Measurements from ENCODE around the gene L3MBTL4. TPM values are rescaled to one million over a fixed set of nuclear protein-coding genes. Genes with fewer than 3 reads are reported as not detected.

Gene L3MBTL4
- total RNA-seq, 1 experiment from 2014 or later = 2.1 TPM

GRCh38 chr18:6058941-6059340, 355.8 kb downstream of the L3MBTL4 start:
- Mint-ChIP-seq H3K27ac (ENCODE audit: unreplicated experiment) (no peak overlapping the region), H3K9me3 (ENCODE audit: low read depth, unreplicated experiment) (peaks cover 12% of the 10 kb centered on the region), H3K4me1 (ENCODE audit: low read depth, unreplicated experiment) (no peaks in the 10 kb centered on the region), H3K36me3 (ENCODE audit: insufficient read depth, unreplicated experiment) (no peaks in the 10 kb centered on the region), H3K4me3 (ENCODE audit: low read depth, unreplicated experiment) (no peak overlapping the region), H3K27me3 (ENCODE audit: unreplicated experiment) (no peaks in the 10 kb centered on the region)
- DNase-seq = no peak
- CTCF ChIA-PET = no interaction called here
- TF ChIP-seq CTCF (IDR thresholded peaks at IDR 0.05; ENCODE audit: unreplicated experiment) = no peak
- BruUV-seq (replicated peaks) = no TSS peak
- intact Hi-C loops (cut with micrococcal nuclease; ENCODE audit: unreplicated experiment) = no loop called here

GRCh38 chr18:6057604-6058003, 357.1 kb downstream of the L3MBTL4 start:
- CTCF ChIA-PET = no interaction called here
- no peaks in the 10 kb centered on the region for H3K4me1 Mint-ChIP-seq (ENCODE audit: low read depth, unreplicated experiment)
- peaks cover 14% of the 10 kb centered on the region for H3K9me3 Mint-ChIP-seq (ENCODE audit: low read depth, unreplicated experiment)
- H3K4me3 Mint-ChIP-seq (ENCODE audit: low read depth, unreplicated experiment) = no peak overlapping the region
- H3K27ac Mint-ChIP-seq (ENCODE audit: unreplicated experiment) = no peak overlapping the region
- H3K27me3 Mint-ChIP-seq (ENCODE audit: unreplicated experiment) = no peaks in the 10 kb centered on the region
- intact Hi-C loops (cut with micrococcal nuclease; ENCODE audit: unreplicated experiment) = no loop called here
- no peak for DNase-seq
- H3K36me3 Mint-ChIP-seq (ENCODE audit: insufficient read depth, unreplicated experiment) = no peaks in the 10 kb centered on the region
- BruUV-seq (replicated peaks) = no TSS peak
- no peak for TF ChIP-seq CTCF (IDR thresholded peaks at IDR 0.05; ENCODE audit: unreplicated experiment)

GRCh38 chr18:6056171-6056910, 358.4 kb downstream of the L3MBTL4 start:
- Mint-ChIP-seq H3K9me3 (ENCODE audit: low read depth, unreplicated experiment) (peaks cover 5% of the 10 kb centered on the region), H3K27ac (ENCODE audit: unreplicated experiment) (no peak overlapping the region), H3K27me3 (ENCODE audit: unreplicated experiment) (no peaks in the 10 kb centered on the region), H3K4me1 (ENCODE audit: low read depth, unreplicated experiment) (no peaks in the 10 kb centered on the region), H3K36me3 (ENCODE audit: insufficient read depth, unreplicated experiment) (no peaks in the 10 kb centered on the region), H3K4me3 (ENCODE audit: low read depth, unreplicated experiment) (no peak overlapping the region)
- no peak for TF ChIP-seq CTCF (IDR thresholded peaks at IDR 0.05; ENCODE audit: unreplicated experiment)
- intact Hi-C loops (cut with micrococcal nuclease; ENCODE audit: unreplicated experiment) = no loop called here
- CTCF ChIA-PET = no interaction called here
- BruUV-seq (replicated peaks) = no TSS peak
- DNase-seq = no peak

- Mint-ChIP-seq H3K27me3 (ENCODE audit: unreplicated experiment) (no peaks in the 10 kb centered on the region), H3K27ac (ENCODE audit: unreplicated experiment) (no peak overlapping the region), H3K9me3 (ENCODE audit: low read depth, unreplicated experiment) (peaks cover 5% of the 10 kb centered on the region), H3K4me1 (ENCODE audit: low read depth, unreplicated experiment) (no peaks in the 10 kb centered on the region), H3K4me3 (ENCODE audit: low read depth, unreplicated experiment) (no peak overlapping the region), H3K36me3 (ENCODE audit: insufficient read depth, unreplicated experiment) (no peaks in the 10 kb centered on the region)
- intact Hi-C loops (cut with micrococcal nuclease; ENCODE audit: unreplicated experiment) = no loop called here
- CTCF ChIA-PET = no interaction called here
- TF ChIP-seq CTCF (IDR thresholded peaks at IDR 0.05; ENCODE audit: unreplicated experiment) = no peak
- BruUV-seq (replicated peaks) = no TSS peak
- no peak for DNase-seq
These were observed 359.0 kb downstream of the L3MBTL4 start for GRCh38 chr18:6055711-6056110.

Measured in Calu3 (cell line).